Myocyte (in vitro differentiated cells): Measurements from ENCODE around the gene SCLY. TPM values are rescaled to one million over a fixed set of nuclear protein-coding genes. Genes with fewer than 3 reads are reported as not detected.

ENCODE experiments used
- DNase-seq: peaks from one replicate; pipeline ENCODE4 v3.0.0-alpha.2; 2012; ENCODE audit warnings: low read depth
- total RNA-seq: library from RNA; depleted of rRNA; stranded (reverse); fragments of >200 nt; gene quantifications from 2 replicates; pipeline ENCODE4 v1.2.3, GENCODE V29; 2014

Gene SCLY
- total RNA-seq, 1 donor from 2014 or later: 20.6 TPM

DNA sequence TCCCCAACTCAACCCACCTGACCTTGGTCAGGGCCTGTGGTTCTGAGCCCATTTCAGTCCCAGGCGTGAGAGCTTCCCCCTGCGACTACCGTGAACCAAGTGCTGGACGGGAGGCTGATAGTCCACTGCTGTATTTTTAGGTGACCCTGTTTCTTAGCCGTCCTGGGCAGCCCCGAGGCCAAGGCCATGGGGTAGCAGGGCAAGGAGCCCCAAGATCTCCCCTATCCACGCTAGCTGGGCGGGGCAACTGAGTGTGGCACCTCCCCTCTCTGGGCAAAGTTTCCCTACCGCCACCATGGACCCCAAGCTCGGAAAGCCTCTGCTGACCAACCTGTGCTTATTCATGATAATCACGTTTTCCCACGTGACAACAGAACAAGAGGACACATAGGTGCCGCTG, 77.1 kb downstream of the SCLY start:
- no peak for DNase-seq

DNA sequence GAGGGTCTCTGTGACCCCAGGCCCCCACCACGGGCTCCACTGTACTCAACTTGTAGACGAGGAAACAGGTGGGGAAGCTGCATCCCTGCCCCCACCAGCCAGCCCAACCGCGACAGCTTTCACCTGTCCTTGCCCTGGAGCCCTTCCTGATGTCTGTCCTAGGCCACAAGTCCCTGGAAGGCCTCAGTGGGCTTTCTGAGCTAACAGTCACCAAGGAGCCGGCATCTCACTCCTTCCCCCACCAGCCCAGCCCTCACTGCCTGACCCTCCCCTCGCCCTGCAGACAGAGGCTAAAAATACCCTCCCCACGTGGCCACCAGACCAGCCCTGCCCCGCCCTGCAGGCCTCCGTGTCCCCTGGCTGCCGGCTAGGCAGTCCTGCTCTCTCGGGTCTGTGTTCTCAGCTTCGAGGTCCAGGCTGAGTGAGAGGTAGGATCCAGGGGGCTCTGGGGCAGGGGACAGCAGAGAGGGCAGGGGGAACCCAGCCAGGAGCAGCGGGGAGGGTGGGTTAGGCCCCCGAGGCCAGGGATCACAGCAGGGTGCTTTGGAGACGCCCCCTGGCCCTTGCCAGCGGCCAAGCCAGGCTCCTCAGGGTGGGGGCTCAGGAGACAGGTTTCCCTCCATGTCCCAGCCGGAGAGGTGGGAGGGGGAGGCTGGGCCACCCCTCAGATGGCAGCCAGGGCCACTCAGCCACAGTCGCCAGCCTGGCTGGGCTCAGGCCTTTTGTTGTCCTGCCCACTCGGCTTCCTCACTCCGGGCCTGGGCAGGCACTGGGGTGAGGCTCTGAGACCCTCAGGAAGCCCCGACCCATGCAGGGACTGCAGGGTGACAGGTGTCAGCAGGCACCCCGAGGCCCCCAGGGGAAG, 77.8 kb downstream of the SCLY start, which contains the start of gene KLHL30:
Gene KLHL30 (plus strand): TSS at position 338 of the 865 bp plus-strand sequence. CDS start 2,087 bp downstream, outside the sequence.
- DNase-seq: peak; percentile 92

DNA sequence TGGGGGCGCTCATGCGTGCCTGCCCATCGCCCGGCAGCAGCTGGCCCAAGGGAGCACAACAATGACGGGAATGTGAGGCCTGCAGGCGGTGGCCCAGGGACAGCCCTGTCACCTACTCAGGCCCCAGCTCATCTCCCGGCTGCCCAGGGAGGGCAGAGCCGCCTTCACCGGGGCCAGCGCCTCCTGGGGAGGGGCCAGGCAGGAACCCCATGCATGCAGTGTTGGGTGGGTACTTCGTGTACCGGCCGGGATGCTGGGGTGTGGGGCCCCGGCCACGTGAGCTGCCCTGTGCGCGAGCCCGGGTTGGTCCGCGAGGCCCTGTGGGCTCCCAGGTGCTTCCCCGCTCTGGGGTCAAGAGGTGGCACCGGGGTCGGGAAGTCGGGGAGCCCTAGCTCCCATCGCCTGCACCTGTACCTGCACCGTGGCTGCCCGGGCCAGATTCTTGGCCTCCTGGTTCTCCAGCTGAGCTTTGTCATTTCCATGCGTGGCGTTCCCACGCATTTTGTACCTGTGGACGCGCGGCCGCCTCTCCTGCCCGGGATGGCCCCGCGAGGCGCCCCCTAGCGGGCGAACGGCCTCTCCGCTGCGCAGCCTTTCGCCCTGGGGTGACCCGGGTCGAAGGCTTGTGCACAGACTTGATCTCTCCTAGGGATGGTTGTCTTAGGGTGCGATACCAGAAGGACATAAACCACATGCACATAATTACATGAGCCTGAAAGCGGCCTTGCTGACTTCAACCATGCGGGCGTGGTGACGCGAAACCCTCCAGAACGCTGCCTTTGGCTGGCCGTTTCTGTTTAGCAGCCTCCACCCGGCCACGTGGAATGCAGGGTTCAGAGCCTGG, 78.6 kb downstream of the SCLY start:
- DNase-seq: peak; percentile 81

- no peak for DNase-seq
These were observed 79.2 kb downstream of the SCLY start for GRCh38 chr2:238140040-238140439.

DNA sequence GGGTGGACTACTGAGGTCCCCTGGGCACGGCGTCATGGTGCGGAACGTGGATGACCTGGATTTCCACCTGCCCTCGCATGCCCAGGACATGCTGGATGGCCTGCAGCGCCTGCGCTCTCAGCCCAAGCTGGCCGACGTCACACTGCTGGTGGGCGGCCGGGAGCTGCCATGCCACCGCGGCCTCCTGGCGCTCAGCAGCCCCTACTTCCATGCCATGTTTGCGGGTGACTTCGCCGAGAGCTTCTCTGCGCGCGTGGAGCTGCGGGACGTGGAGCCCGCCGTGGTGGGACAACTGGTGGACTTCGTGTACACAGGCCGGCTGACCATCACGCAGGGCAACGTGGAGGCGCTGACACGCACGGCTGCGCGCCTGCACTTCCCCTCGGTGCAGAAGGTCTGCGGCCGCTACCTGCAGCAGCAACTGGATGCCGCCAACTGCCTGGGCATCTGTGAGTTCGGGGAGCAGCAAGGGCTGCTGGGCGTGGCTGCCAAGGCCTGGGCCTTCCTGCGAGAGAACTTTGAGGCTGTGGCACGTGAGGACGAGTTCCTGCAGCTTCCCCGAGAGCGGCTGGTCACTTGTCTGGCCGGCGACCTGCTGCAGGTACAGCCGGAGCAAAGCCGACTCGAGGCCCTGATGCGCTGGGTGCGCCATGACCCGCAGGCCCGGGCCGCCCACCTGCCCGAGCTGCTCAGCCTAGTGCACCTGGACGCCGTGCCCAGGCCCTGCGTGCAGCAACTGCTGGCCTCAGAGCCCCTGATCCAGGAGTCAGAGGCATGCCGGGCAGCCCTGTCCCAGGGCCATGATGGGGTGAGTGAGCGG, 80.1 kb downstream of the SCLY start:
- no peak for DNase-seq

DNA sequence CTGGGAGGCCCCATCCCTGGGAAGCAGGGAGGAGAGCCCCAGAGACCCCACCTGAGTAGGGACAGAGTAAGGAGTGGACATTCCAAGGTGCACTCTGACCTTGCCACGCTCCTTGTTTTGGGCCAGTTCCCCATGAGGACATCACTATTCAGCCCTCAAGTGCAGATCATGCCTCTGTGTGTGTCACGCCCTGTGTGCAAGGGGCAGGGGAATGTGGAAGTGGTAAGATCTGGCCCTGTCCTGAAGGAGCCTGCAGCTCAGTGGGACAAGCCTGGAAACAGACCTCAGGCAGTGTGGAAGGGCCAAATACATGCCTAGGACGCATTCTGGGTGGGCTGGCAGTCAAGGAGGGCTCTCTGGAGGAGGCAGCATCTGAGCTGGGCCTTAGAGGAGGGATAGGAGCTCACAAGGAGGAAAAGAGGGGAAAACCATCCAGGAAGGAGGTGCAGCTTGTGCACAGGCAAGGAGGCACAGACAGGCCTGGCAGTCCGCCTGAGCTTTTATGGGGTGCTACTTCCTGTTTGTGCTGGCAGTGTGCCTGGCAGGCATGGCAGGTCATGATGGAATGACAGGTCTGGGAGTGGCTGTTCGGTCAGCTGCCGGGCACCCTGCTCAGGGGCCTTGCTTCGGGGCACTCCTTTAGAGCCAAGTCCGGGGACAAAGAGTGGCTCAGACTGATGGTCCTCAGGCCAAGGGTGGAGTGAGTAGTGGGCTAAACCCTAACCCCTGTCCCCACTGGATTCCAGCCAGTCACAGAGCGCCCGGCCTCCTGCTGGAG, 80.9 kb downstream of the SCLY start:
- peak; percentile 73 for DNase-seq

DNA sequence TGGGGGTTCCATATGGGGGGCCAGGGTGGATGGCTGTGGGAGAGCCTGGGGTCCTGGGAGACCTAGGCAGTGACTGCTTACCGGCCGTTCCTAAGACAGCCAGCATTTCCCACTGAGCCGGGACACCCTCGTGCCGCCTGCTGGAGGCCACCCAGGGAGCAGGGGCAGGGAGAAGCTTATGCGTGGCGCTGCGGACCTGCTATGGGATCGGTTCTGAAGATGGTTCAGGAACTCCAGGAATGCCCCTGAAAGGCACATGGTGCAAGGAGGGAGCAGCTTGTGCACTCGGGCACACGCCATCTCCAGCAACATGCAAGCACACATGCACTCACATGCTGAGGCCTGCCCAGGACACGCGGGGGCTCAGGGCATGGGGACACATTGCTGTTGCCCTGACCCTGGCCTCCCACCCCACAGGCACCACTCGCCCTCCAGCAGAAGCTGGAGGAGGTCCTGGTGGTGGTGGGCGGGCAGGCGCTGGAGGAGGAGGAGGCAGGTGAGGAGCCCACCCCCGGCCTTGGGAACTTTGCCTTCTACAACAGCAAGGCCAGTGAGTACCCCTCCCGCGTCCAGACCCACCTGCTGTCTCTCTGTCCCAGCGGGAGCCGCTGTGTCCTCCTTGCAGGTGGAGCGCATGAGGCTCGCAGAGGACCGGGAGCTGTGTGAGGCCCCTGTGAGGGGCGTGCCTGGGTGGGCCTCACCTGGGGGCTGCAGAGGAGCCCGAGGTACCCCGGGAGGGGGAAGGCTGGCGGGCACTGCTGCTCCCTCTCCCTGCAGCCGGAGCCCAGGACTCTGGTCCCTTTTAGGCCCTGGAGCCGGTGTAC, 81.8 kb downstream of the SCLY start:
- DNase-seq: peak; percentile 17

- DNase-seq: peak; percentile 97
These were observed 82.6 kb downstream of the SCLY start for GRCh38 chr2:238143239-238143951.

- no peak for DNase-seq
These were observed 83.5 kb downstream of the SCLY start for GRCh38 chr2:238144262-238144661.

DNA sequence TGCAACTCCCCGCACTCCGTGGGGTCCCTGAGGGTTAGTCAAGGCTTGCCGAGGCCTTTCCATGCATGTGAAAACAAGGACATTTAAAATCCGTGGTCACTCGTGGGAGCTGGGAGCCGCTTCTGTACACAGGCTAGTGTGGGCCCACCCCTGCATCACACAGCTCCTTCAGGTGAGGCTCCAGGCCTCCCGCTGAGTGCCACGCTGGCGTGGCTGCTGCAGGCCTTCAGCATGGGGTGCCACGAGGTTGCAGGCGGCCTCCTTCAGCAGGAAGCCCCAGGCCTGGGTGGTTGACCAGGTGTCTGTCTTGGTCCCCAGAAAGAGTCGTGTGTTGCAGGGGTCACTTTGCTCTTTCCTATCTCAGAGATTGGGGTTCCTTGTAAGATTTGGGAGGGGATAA, 84.2 kb downstream of the SCLY start:
- no peak for DNase-seq

- DNase-seq: peak; percentile 51
These were observed 85.0 kb downstream of the SCLY start for GRCh38 chr2:238145851-238146250.

DNA sequence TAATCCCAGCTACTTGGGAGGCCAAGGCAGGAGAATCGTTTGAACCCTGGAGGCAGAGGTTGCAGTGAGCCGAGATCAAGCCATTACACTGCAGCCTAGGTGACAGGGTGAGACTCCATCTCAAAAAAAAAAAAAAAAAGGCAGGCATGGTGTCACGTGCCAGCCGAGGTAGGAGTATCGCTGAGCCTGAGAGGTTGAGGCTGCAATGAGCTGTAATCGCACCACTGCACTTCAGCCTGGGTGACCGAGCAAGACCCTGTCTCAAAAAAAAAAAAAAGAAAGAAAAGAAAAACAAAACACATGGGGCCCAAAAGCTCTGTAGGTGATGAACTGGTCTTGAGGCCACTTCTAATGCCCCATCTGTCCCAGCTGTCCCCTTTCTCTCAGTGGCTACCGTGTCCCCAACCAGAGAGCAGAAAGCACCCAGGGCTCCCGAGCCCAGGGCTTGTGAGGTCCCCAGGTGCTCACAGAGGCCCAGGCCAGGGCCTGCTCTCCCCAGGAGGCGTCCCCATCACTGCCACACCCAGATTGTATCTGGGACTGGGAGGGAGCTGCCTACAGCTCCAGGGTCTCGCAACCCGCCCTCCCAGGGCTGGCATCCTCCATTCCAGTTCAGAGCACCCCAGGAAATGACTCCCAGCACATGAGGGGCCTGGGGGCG, 86.2 kb downstream of the SCLY start:
- DNase-seq: no peak

- no peak for DNase-seq
These were observed 88.2 kb downstream of the SCLY start for GRCh38 chr2:238148981-238149380.

Other genes starting within 250 kb of the SCLY start
- 19.5 and 20.9 TPM in 2 replicates for gene RAMP1, start 201.4 kb upstream of the SCLY start, total RNA-seq
- gene UBE2F, start 94.0 kb upstream of the SCLY start, total RNA-seq: 69.4 and 135 TPM in 2 replicates
- gene ESPNL, start 39.3 kb downstream of the SCLY start, total RNA-seq: 7.4 and 8.5 TPM in 2 replicates
- gene KLHL30, start 77.7 kb downstream of the SCLY start, total RNA-seq: 59.5 and 61.3 TPM in 2 replicates
- gene ERFE, start 98.0 kb downstream of the SCLY start, total RNA-seq: 8.5 and 10.1 TPM in 2 replicates
- 13.6 and 15.6 TPM in 2 replicates for gene ILKAP, start 142.7 kb downstream of the SCLY start, total RNA-seq
- 289 and 488 TPM in 2 replicates for gene HES6, start 179.0 kb downstream of the SCLY start, total RNA-seq
- 3.1 and 6.6 TPM in 2 replicates for gene PER2, start 227.6 kb downstream of the SCLY start, total RNA-seq